Measurements from ENCODE around the gene EEFSEC.

The EEFSEC gene

GRCh38 chr3:128269006-128269775 lies 115.9 kb downstream of the EEFSEC start:
- DNase-seq (ENCODE audit: low read depth) = no peak
- no peak overlapping the region for H3K4me3 ChIP-seq (ENCODE audit: low read depth, low read length)
- TF ChIP-seq CTCF (IDR thresholded peaks at IDR 0.05; ENCODE audit: low read depth, low read length) (no peak), MAX (IDR thresholded peaks at IDR 0.05; ENCODE audit: low read depth, low read length) (no peak), MYC (IDR thresholded peaks at IDR 0.05; ENCODE audit: low read depth, low read length) (no peak), POLR2A (IDR thresholded peaks at IDR 0.05; ENCODE audit: extremely low read depth, insufficient read length) (no peak)

- no peak overlapping the region for H3K4me3 ChIP-seq (ENCODE audit: low read depth, low read length)
- no peak for DNase-seq (ENCODE audit: low read depth)
- no peak for TF ChIP-seq CTCF (IDR thresholded peaks at IDR 0.05; ENCODE audit: low read depth, low read length)
- TF ChIP-seq MAX (IDR thresholded peaks at IDR 0.05; ENCODE audit: low read depth, low read length) = no peak
- TF ChIP-seq MYC (IDR thresholded peaks at IDR 0.05; ENCODE audit: low read depth, low read length) = no peak
- no peak for TF ChIP-seq POLR2A (IDR thresholded peaks at IDR 0.05; ENCODE audit: extremely low read depth, insufficient read length)
Observed at GRCh38 chr3:128269796-128270195, 116.5 kb downstream of the EEFSEC start.

GRCh38 chr3:128270559-128271492 lies 117.5 kb downstream of the EEFSEC start:
- DNase-seq (ENCODE audit: low read depth) = no peak
- TF ChIP-seq MAX (IDR thresholded peaks at IDR 0.05; ENCODE audit: low read depth, low read length) (no peak), CTCF (IDR thresholded peaks at IDR 0.05; ENCODE audit: low read depth, low read length) (no peak), MYC (IDR thresholded peaks at IDR 0.05; ENCODE audit: low read depth, low read length) (no peak), POLR2A (IDR thresholded peaks at IDR 0.05; ENCODE audit: extremely low read depth, insufficient read length) (no peak)
- H3K4me3 ChIP-seq (ENCODE audit: low read depth, low read length) = no peak overlapping the region

GRCh38 chr3:128271536-128272332 lies 118.5 kb downstream of the EEFSEC start:
- H3K4me3 ChIP-seq (ENCODE audit: low read depth, low read length) = no peak overlapping the region
- no peak for TF ChIP-seq POLR2A (IDR thresholded peaks at IDR 0.05; ENCODE audit: extremely low read depth, insufficient read length)
- TF ChIP-seq MYC (IDR thresholded peaks at IDR 0.05; ENCODE audit: low read depth, low read length) = no peak
- no peak for TF ChIP-seq MAX (IDR thresholded peaks at IDR 0.05; ENCODE audit: low read depth, low read length)
- no peak for TF ChIP-seq CTCF (IDR thresholded peaks at IDR 0.05; ENCODE audit: low read depth, low read length)
- no peak for DNase-seq (ENCODE audit: low read depth)

GRCh38 chr3:128273109-128273840 lies 120.0 kb downstream of the EEFSEC start:
- TF ChIP-seq MAX (IDR thresholded peaks at IDR 0.05; ENCODE audit: low read depth, low read length) = no peak
- TF ChIP-seq MYC (IDR thresholded peaks at IDR 0.05; ENCODE audit: low read depth, low read length) = no peak
- TF ChIP-seq CTCF (IDR thresholded peaks at IDR 0.05; ENCODE audit: low read depth, low read length) = no peak
- TF ChIP-seq POLR2A (IDR thresholded peaks at IDR 0.05; ENCODE audit: extremely low read depth, insufficient read length) = no peak
- no peak overlapping the region for H3K4me3 ChIP-seq (ENCODE audit: low read depth, low read length)
- DNase-seq (ENCODE audit: low read depth) = no peak

Measured in NB4 (cell line).